Esophagus squamous epithelium (tissue), 4 donors: ENCODE measurements around the gene CACNG4.

Experiments
- POLR2A ChIP-seq, 4 donors: fragments of 450-650 bp; IDR thresholded peaks; one replicate each; pipeline ENCODE4 v1.6.1; 2017; ENCODE audit warnings: antibody characterized with exemption in 4 of 4, mild to moderate bottlenecking in 4 of 4, moderate library complexity in 3 of 4
- TF ChIP-seq, protein P1 (sequence below), 6 experiments: fragments of 450-650 bp in 4 of 6; fragments of 200-600 bp in 2 of 6; sonication (generic) in 2 of 6; IDR thresholded peaks; one replicate each; pipeline ENCODE4 v1.5.1; 2016 to 2019; ENCODE audit warnings: antibody characterized with exemption in 6 of 6, mild to moderate bottlenecking in 4 of 6, moderate library complexity in 4 of 6

DNA sequence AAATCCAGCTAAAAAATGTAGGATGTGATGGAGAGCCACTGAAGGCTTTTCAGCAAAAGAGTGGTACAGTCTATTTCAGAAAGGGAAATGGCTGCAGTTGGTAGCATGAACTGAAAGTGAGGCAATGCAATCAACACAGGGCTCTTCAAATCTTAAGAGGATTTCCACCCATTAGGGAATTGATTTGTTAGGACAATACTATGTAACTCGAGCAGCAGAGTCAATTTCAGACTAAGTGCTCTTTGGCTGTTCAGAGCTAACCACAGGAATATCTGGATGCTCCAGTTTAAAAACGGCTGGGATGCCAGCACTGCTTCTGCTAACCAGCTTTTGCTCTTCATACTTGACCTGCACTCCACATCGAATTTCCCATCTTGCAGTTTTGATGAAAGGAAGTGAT lies 104.5 kb downstream of the CACNG4 start:
- TF ChIP-seq, protein P1, sequence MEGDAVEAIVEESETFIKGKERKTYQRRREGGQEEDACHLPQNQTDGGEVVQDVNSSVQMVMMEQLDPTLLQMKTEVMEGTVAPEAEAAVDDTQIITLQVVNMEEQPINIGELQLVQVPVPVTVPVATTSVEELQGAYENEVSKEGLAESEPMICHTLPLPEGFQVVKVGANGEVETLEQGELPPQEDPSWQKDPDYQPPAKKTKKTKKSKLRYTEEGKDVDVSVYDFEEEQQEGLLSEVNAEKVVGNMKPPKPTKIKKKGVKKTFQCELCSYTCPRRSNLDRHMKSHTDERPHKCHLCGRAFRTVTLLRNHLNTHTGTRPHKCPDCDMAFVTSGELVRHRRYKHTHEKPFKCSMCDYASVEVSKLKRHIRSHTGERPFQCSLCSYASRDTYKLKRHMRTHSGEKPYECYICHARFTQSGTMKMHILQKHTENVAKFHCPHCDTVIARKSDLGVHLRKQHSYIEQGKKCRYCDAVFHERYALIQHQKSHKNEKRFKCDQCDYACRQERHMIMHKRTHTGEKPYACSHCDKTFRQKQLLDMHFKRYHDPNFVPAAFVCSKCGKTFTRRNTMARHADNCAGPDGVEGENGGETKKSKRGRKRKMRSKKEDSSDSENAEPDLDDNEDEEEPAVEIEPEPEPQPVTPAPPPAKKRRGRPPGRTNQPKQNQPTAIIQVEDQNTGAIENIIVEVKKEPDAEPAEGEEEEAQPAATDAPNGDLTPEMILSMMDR (IDR thresholded peaks at IDR 0.05) = no peak
- no peak for TF ChIP-seq POLR2A (IDR thresholded peaks at IDR 0.05)
